Caki2 (cell line): ENCODE measurements around the gene NRG3. TPM values are rescaled to one million over a fixed set of nuclear protein-coding genes. Genes with fewer than 3 reads are reported as not detected.

ENCODE experiments used
- DNase-seq: peaks from one replicate; pipeline ENCODE4 v3.0.0-alpha.2; 2015; ENCODE audit warnings: low read depth
- in situ Hi-C: cut with HindIII; loops from 2 replicates; pipeline ENCODE4 v1.10.0; 2016; ENCODE audit warnings: low sequenced_read_pairs, low pct_unique_long_range_greater_than_20kb, mixed read lengths
- total RNA-seq: library from RNA; depleted of rRNA; stranded (reverse); fragments of >200 nt; shearing (Covaris generic); gene quantifications from 2 replicates; pipeline ENCODE4 v1.2.3, GENCODE V29; 2014; ENCODE audit warnings: low replicate concordance; rRNA removed

NRG3 gene
- total RNA-seq: 0.87 and 0.95 TPM in 2 replicates

DNA sequence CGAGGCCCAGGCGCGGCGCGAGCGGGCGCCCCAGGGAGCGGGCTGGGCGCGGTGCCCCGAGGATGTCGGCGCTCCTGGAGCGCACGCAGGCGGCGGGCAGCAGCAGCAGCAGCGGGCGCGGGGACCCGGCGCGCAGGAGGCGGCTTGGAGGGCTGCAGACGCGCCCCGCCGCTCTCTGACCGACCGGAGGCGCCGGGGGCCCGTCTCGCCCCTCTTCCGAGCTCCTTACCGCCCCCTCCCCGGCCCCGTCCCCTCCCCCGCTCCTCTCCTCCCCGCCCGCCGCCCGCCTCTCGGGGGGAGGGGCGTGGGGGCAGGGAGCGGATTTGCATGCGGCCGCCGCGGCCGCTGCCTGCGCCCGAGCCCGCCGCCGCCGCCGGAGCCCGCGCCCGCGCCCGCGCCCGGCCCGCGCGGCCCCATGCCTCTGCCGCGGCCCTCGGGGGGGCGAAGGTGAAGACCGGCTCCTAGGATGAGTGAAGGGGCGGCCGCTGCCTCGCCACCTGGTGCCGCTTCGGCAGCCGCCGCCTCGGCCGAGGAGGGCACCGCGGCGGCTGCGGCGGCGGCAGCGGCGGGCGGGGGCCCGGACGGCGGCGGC, at the start of gene NRG3:
Gene NRG3, plus strand, starts transcription at position 320 of the 592 bp plus-strand sequence.
- no peak for DNase-seq
- in situ Hi-C loops: no loop called here

DNA sequence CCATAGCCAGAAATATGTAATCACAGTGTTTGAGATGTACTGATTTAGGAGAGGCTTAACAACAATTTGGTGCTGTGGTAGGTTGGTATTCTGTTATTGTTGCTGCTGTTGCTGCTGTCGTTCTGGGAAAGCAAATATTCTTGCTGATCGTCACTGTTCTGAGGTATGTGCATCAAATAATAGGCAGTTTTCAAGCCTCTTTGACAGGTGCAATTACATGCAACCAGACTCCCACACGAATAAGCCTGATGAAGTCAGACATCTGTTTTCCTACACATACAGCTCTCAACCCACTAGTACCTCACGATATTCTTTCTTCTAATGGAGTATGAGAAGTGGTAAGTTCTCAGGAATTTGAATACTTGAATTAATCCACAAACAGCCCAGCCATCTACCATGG, 46.7 kb upstream of the NRG3 start:
- no peak for DNase-seq
- in situ Hi-C loops: no loop called here

DNA sequence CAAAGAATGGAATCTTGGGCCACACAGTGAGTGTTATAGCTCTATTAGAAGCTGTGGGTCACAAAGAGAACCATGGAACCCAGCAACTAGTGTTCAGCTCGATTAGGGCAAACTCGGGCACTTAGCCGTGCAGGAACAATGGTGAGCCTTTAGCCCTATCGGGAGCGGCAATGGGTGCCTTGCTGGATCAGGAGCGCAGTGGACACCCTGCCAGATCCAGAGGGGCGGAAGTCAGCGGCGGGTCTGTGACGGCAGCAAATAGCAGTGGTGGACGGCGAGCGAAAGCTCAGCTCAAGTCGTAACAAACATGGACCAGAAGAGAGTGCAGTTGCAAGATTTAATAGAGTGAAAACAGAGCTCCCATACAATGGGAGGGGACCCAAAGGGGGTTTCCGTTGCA, 43.9 kb upstream of the NRG3 start:
- DNase-seq: no peak
- in situ Hi-C loops: no loop called here

DNA sequence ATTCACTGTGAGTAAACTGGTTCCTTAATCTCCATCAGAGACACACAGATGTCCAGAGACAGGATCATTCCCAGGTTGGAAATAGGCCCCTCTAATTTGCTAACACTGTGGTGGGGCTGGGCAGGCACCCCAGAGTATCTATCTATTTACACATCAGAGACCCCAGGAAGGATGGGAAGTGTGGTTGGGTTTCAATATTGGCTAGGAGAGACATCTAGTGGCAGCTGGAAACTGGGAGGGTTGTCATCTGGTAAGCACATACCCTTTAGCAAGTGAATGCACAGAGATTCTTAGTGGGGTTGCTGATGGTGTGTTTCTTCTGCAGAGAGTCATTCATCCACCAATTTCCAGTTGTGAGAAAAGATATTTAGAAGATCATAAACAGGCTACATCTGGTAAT, 36.0 kb upstream of the NRG3 start:
- peak; percentile 28 for DNase-seq
- in situ Hi-C loops: no loop called here

DNA sequence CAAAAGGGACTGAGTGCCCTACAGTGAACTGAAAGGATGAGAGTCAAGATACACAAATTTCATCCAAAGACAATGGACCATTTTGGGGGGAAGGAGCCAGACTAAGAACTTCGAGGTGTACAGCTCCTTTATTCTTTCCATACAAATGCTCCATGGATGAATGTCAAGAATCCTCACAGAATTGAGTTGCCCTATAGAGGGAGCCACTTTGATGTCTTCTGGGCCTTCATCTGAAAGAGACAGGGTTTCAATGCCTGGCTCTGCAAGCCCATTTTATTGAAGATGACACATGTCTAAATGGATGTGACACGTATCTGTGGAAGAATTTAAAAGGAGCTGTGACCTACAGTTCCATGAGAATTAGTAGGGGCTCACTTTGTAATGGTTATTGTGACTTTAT, 32.0 kb upstream of the NRG3 start:
- DNase-seq: no peak
- in situ Hi-C loops: no loop called here

DNA sequence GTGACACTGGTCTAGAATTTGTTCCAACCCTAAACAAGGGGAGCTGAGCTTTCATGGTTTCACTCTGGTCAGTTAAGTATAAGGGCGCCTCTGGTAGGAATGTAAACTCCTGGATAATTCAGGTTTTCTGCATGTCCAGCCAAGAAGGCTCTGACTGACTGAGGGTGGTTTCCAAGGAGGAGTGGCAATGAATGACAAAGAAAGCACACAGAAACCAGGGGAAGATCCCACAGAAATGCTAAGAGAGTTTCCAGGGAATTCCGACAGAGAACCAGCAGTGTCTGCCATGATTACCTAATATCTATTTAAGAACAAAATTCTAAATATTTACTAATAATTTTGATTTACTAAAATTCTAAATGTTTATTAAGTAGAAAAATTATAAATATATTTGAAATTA, 27.3 kb upstream of the NRG3 start:
- no peak for DNase-seq
- in situ Hi-C loops: no loop called here

DNA sequence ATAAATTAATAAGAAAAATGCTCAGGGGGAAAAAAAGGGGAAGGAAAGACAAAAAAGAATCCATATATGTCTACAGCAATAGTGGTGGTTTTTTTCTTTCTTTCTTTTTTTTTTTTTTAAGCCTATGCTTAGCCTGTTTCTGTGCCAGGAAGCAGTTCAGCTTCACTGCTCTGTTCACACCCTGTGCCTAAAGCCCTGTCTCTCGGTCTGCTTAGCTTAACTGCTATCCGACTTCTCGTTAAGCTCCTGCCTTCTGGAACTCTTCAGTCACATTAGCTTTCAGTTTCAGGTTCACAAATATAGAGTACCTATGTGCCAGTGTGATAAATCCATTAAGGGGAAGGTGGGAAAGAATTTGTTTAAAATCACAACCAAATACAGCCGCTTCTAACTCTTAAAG, 26.5 kb upstream of the NRG3 start:
- DNase-seq: peak; percentile 39

DNA sequence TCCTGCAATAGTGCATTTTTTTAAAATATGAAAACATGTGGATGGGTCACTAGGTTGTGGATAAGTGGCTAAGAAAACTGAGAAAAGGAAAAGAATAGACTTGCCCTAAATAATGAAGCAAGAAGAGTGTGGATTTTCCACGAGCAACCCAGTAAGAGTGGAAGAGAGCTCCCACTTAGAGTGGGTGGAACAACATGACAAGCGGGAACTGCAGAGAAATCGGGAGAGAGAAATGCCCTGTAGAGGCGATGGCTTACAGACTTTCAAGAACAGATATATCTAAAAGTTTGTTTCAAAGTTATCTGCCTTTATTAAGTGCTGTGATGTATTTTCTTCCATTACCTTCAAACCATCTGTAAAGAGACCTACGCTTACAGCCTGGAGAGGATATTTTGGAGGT, 26.1 kb upstream of the NRG3 start:
- DNase-seq: no peak
- in situ Hi-C loops: no loop called here

More for the DNA sequence above, 26.5 kb upstream of the NRG3 start:
- in situ Hi-C loops: no loop called here

DNA sequence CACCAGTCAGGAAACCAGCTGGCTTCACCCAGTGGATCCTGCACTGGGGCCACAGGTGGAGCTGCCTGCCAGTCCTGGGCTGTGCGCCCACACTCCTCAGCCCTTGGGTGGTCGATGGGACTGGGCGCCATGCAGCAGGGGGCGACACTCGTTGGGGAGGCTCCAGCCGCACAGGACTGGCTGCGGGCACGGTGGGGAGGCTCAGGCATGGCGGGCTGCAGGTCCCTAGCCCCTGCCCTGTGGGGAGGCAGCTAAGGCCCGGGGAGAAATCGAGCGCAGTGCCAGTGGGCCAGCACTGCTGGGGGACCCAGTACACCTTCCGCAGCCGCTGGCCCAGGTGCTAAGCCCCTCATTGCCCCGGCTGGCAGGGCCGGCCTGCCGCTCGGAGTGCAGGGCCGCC, 12.4 kb upstream of the NRG3 start:
- in situ Hi-C loops: no loop called here

DNA sequence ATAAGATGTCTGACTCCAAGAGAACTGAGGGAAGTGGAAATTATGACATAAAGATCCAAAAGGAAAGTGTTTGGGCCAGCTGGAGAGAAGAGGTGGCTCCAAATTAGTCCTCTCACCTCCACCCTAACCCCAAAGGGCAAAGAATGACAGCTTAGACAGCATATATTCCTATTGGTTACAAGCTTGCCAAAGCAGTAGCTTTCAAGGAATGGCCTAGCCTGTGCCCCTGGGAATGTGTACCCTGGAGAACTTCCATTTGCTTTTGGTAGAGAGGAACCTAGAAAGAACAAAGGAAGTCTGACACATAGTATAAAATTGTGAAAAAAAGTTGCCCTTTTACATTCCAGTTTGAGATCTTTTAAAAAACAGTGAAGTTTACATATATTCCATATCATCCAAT, 11.2 kb upstream of the NRG3 start:
- no peak for DNase-seq
- in situ Hi-C loops: no loop called here

More for the DNA sequence above, 12.4 kb upstream of the NRG3 start:
- DNase-seq: no peak

DNA sequence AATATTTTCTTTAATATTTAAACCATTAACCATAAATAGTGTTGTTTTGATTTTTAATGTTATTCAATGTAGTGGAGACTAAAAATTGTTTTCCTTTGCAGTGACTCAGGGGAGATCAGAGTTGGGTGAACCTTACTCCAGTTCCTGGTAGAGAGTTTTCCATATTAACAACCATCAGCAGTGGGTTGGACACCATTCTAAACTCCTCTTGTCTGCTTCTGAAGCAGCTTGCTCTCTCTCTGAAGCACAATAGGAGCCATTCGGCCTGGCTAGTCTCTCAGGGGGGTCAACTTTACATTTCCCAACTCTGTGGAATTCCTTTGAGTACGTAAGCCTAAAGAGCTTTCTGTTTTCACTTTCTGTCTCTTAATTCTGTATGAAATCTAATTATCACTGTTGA, 9.4 kb upstream of the NRG3 start:
- in situ Hi-C loops: no loop called here
- DNase-seq: peak; percentile 74

DNA sequence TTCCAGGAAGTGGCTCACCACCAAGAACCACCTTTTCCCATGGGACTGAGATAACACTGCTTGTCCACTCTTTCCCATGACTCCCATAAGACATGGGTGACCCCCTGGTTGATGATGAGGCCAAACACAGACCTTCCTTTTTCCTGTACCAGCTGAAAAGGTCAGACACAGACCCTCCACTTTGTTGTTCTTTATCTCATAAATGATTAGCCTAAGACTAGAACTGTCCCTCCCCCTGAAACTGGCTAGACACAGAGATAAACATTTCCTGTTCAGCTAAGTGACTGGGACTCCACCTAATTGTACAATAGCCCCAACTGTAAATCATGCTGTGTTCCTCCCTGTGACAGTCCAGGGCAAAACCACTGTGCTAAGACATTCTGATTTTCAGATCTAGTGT, 8.2 kb upstream of the NRG3 start:
- peak; percentile 83 for DNase-seq
- in situ Hi-C loops: no loop called here

DNA sequence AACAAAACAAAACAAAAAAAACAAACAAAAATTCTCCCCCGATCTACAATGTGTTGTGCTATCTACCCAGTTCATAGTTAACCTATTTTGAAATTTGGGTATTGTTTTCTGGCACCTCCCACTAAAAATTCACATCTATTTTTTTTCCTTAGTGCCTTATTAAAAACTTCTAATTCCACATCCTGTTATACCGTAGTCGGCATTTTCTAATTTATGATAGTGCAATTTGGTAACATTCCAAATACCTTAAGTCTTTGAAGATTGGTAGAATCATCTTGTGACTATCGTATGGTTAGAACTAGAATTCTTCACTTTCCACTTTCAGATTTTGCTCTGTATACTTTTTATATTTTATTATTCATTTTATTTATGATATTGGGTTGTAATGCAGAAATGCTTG, 4.5 kb upstream of the NRG3 start:
- no peak for DNase-seq
- in situ Hi-C loops: no loop called here

DNA sequence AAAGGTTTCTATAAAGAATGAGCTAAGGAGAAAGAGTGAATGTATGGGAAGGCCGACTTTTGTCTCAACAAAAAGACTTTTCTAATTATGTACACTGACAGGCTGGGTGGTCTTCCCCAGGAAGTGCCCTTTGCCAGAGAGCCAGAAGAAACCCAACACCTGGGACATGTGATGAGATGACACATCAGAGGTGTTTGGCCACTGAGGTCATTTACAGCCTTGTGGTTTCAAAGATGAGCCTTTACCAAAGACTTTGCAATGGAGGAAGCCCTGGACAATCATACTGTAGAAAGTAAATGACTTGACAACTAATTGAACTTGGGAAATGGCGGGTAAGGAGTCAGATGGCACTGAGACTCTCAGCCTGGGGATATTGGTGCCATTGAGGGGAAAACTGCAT, 3.4 kb upstream of the NRG3 start:
- in situ Hi-C loops: no loop called here
- peak; percentile 69 for DNase-seq

DNA sequence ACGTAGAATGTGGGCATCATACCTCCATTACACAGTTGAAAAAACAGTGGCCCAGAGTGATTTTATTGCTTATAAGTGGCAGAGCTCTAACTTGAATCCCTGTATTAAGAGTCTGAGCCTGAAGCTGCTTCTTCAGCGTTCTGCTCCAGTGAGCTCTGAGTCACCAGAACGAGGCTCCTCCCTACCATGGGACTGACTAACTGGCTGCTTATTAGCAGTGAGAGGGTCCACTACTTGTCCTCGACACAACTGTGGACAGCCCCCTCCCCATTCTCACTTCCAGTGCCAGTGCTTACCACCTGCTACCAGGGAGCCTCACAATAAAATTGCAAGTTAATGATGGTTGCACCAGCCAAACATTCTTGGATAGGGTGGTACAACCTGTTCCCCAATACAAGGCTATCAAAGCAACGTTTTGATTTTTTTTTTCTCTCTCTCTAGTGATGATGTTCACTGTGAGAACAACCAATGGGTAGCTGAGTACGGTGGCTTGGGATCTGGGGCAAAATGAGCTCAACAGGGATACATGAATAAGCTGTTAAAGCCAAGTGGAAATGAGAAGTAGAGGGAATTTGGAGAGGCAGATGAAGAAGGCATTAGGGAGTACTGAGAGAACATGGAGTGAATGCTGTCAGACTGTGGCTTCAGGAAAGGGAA, 2.7 kb upstream of the NRG3 start:
- in situ Hi-C loops: no loop called here
- peak; percentile 87 for DNase-seq

DNA sequence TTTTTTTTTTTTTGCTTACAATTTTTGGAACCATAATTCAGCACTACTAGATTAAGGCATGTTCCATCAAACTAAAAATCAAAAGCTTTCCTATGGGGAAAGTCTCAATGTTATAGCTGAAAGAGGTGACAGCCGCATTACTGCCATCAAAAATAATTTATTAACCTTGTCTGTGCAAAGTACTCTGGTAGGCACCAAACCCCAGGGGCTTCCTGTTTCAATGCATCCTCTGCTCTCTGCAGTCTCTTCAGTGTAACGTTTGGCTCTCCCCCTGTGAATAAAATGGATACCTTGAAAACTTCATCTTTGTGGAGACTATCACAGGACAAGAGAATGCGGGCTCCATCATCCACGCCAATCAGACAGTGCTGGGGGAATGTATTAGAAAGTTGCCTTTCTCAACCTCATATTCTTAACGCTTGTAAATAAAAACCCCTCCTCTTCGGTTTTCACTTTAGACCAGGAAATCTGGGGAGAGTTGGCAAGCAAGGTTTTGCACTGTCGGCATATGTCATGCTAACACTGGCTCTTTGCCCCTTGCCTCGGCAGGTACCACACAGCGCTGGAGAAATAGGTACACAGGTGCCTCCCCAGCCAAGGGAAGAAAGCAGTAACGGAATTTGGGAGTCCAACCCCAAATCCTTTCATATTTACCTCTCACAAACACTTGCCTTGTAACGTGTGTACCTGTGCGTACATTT, 1.6 kb upstream of the NRG3 start:
- in situ Hi-C loops: no loop called here

DNA sequence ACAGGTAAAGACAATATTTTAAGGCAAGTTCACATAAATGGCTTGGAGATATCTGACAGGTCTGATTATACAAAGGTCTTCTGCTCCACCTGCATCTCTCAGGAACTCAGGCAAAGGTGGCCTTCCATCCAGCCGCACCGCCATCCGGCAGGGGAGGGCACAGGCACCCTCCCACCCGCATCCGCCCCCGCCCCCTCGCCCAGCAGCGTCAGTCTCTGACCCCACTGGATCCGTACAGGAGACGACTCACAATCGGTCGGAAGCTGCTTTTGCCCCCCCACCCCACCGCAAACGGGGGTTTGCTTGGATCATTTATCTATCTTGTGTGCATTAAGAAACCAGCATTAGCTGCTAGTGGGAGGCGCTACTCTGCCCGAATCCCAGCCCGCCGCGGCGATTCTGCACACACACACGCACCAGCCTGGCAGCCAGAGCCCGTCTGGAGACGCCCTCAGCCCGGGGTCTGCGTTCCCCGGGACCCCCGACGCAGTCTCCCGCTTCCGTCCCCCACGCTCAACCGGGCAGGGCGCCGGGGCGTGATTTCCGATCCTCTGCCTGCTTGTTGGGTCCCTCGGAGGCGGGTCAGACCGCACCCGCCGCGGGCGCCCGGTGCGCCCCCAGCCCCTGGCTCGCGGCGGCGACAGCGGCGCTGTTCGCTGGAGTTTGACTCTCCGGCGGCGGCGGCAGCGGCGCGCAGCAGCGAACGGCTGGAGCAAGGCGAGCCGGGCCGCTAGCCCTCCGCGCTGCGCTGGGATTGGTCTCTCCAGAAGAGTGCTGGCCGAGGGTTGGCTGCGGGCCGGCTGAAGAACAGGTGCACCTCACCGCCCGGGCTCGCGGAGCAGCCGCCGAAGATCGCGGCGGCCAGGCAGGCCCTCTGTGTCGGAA, 820 bp upstream of the NRG3 start:
- peak; percentile 69 for DNase-seq
- in situ Hi-C loops: no loop called here

More for the DNA sequence above, 1.6 kb upstream of the NRG3 start:
- DNase-seq: peak; percentile 8

DNA sequence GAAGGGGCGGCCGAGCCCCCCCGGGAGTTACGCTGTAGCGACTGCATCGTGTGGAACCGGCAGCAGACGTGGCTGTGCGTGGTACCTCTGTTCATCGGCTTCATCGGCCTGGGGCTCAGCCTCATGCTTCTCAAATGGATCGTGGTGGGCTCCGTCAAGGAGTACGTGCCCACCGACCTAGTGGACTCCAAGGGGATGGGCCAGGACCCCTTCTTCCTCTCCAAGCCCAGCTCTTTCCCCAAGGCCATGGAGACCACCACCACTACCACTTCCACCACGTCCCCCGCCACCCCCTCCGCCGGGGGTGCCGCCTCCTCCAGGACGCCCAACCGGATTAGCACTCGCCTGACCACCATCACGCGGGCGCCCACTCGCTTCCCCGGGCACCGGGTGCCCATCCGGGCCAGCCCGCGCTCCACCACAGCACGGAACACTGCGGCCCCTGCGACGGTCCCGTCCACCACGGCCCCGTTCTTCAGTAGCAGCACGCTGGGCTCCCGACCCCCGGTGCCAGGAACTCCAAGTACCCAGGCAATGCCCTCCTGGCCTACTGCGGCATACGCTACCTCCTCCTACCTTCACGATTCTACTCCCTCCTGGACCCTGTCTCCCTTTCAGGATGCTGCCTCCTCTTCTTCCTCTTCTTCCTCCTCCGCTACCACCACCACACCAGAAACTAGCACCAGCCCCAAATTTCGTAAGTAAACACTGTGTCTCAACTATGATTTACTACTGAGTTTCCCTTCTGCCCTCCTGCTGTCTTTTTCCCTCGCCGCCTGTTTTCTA, 666 bp downstream of the NRG3 start:
- in situ Hi-C loops: no loop called here

More for the DNA sequence above, 666 bp downstream of the NRG3 start:
- DNase-seq: peak; percentile 6
